OCI-LY3 (cell line): ENCODE results near the gene ERBIN.

Experiments
- CTCF ChIP-seq: fragments of 200-600, 300-600 bp; sonication (generic); IDR thresholded peaks from 2 replicates; pipeline ENCODE4 v1.5.1; 2014; ENCODE audit warnings: antibody characterized with exemption, low read length, low read depth
- EZH2phosphoT487 ChIP-seq: fragments of 200-600 bp; shearing (Covaris generic); IDR thresholded peaks from 2 replicates; pipeline ENCODE4 v1.6.1; 2018; ENCODE audit warnings: antibody characterized with exemption, mixed run types, low read depth

DNA sequence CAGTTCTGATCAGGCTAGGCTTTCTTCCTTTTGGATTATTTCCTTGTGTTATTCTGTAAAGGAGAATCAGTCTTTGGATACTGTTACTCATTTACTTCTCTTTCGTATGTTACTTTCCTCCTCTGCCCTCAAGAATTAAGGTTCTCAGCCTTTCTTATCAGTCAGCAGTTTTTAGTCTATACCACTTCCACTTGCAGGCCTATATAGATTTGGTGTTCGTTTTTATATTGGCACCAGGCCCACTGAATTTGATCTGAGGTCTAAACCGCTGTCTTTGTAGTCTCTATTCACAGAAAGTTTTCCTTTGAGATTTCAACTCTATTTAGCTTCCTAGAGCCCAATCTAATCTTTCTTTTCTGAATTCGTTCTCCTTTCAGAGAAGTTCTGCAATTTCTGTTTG is 62.8 kb downstream of the ERBIN start:
- TF ChIP-seq CTCF (no peak), EZH2phosphoT487 (no peak)
